ENCODE measurements around the gene ABAT.

DNA sequence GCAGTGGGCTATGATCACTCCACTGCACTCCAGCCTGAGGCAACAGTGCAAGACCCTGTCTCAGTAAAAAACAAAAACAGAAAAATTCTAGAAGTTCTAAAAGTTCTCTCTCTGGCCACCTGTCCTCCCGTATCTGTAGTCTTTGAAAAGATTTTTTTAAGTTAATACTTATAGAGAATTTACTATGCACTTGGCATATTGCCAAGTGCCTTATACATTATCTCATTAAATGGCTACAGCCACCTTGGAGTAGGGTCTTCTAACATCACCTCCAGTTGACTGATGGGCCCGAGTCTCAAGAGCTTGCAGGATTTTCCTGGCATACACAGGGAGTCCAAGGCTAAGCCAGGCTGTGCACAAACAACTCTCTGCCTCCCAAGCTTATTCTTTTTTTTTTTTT, 78.3 kb downstream of the ABAT start:
- TF ChIP-seq, protein P1, sequence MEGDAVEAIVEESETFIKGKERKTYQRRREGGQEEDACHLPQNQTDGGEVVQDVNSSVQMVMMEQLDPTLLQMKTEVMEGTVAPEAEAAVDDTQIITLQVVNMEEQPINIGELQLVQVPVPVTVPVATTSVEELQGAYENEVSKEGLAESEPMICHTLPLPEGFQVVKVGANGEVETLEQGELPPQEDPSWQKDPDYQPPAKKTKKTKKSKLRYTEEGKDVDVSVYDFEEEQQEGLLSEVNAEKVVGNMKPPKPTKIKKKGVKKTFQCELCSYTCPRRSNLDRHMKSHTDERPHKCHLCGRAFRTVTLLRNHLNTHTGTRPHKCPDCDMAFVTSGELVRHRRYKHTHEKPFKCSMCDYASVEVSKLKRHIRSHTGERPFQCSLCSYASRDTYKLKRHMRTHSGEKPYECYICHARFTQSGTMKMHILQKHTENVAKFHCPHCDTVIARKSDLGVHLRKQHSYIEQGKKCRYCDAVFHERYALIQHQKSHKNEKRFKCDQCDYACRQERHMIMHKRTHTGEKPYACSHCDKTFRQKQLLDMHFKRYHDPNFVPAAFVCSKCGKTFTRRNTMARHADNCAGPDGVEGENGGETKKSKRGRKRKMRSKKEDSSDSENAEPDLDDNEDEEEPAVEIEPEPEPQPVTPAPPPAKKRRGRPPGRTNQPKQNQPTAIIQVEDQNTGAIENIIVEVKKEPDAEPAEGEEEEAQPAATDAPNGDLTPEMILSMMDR (IDR thresholded peaks at IDR 0.05): no peak
- TF ChIP-seq POLR2A (IDR thresholded peaks at IDR 0.05): no peak

Data from right lobe of liver (tissue), 4 donors.